Stimulated activated naive CD4-positive, alpha-beta T cell treated with Interleukin-2 at 50 U/mL for 16 hours (primary cell): ENCODE data around the gene ISLR.
"Not testable (repeated sequence)": the region's sequence is repeated elsewhere in the genome, so short reads cannot be mapped to it uniquely, and the experiment has no call there.

Experiments
- DNase-seq: peaks from one replicate; lab custom pipeline; 2025; lab: John Stamatoyannopoulos, UW

The ISLR gene

GRCh38 chr15:74137537-74137894, 36.0 kb upstream of the ISLR start:
- no peak for DNase-seq

- DNase-seq: no peak
Measured at GRCh38 chr15:74138642-74139041, 34.9 kb upstream of the ISLR start.

- DNase-seq: no peak
Measured at GRCh38 chr15:74141591-74141990, 31.9 kb upstream of the ISLR start.

GRCh38 chr15:74144153-74144775, 29.2 kb upstream of the ISLR start:
- no peak for DNase-seq

GRCh38 chr15:74146277-74146800, 27.2 kb upstream of the ISLR start:
- DNase-seq: no peak

- DNase-seq: no peak
Measured at GRCh38 chr15:74147051-74147450, 26.5 kb upstream of the ISLR start.

- DNase-seq: no peak
Measured at GRCh38 chr15:74155766-74156417, 17.6 kb upstream of the ISLR start.

- no peak for DNase-seq
Measured at GRCh38 chr15:74156678-74157411, 16.7 kb upstream of the ISLR start.

GRCh38 chr15:74157868-74158827, 15.4 kb upstream of the ISLR start:
- DNase-seq: no peak

GRCh38 chr15:74158855-74159650, 14.5 kb upstream of the ISLR start:
- no peak for DNase-seq

GRCh38 chr15:74159773-74160172, 13.7 kb upstream of the ISLR start:
- DNase-seq: no peak

GRCh38 chr15:74160390-74160789, 13.1 kb upstream of the ISLR start:
- not testable (repeated sequence) for DNase-seq

GRCh38 chr15:74162195-74162536, 11.3 kb upstream of the ISLR start:
- not testable (repeated sequence) for DNase-seq

- DNase-seq: no peak
Measured at GRCh38 chr15:74165461-74165860, 8.0 kb upstream of the ISLR start.

GRCh38 chr15:74167891-74168331, 5.6 kb upstream of the ISLR start:
- no peak for DNase-seq

GRCh38 chr15:74168711-74169126, 4.8 kb upstream of the ISLR start:
- DNase-seq: no peak

- no peak for DNase-seq
Measured at GRCh38 chr15:74170071-74170844, 3.3 kb upstream of the ISLR start.

- DNase-seq: no peak
Measured at GRCh38 chr15:74170875-74171578, 2.5 kb upstream of the ISLR start.

GRCh38 chr15:74171965-74172541, 1.5 kb upstream of the ISLR start:
- no peak for DNase-seq
